Activated naive CD4-positive, alpha-beta T cell treated with anti-CD3 and anti-CD28 coated beads, Interleukin-2, amount 10 ng/mL, durations not matched to agents 5 hours and 36 hours (primary cell): ENCODE measurements around the gene PKP1. TPM values are rescaled to one million over a fixed set of nuclear protein-coding genes. Genes with fewer than 3 reads are reported as not detected.

ENCODE experiments used
- total RNA-seq, 2 experiments: library from RNA; stranded (reverse); gene quantifications; one replicate each; pipeline ENCODE4 v1.2.3, GENCODE V29; 2021

PKP1 gene, protein sequence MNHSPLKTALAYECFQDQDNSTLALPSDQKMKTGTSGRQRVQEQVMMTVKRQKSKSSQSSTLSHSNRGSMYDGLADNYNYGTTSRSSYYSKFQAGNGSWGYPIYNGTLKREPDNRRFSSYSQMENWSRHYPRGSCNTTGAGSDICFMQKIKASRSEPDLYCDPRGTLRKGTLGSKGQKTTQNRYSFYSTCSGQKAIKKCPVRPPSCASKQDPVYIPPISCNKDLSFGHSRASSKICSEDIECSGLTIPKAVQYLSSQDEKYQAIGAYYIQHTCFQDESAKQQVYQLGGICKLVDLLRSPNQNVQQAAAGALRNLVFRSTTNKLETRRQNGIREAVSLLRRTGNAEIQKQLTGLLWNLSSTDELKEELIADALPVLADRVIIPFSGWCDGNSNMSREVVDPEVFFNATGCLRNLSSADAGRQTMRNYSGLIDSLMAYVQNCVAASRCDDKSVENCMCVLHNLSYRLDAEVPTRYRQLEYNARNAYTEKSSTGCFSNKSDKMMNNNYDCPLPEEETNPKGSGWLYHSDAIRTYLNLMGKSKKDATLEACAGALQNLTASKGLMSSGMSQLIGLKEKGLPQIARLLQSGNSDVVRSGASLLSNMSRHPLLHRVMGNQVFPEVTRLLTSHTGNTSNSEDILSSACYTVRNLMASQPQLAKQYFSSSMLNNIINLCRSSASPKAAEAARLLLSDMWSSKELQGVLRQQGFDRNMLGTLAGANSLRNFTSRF
- not detected for total RNA-seq

DNA sequence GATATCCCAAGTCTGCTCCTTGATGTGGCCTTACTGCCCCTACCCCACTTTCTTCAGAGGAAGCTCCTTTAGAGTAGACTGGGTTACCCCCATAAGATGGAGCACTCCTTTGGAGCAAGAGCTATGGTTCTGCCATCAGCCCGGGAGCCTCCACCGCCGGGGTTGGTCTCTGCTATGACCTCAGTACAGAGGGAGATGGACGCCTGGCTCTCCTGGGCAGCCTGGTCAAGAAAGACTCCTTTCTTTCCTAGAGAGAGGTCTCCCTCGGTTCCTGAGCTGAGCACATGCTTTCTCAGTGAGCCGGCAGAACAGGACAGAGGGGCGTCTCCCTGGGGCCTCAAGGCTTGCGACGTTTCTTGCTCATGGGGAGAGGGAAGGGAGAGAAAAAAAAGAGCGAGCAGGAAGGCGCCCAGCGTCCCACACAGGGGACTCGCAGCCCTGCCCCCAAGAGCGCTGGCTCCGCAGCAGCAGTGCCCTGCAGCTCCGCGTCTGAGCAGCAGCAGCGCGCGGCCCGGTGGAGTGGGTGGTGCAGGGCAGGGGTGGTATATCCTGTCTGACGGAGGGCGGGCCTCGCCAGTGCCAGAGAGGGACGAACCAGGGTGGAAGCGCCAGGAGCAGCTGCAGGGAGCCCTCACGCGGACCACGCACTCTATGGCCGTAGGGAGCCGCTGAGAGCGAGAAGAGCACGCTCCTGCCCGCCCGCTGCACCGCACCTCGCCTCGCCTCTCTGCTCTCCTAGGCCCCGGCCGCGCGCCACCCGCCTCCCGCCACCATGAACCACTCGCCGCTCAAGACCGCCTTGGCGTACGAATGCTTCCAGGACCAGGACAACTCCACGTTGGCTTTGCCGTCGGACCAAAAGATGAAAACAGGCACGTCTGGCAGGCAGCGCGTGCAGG, at the start of gene PKP1:
PKP1 (plus strand) TSS at position 576 of the 899 bp plus-strand sequence; CDS start at position 773, 197 bp downstream.

DNA sequence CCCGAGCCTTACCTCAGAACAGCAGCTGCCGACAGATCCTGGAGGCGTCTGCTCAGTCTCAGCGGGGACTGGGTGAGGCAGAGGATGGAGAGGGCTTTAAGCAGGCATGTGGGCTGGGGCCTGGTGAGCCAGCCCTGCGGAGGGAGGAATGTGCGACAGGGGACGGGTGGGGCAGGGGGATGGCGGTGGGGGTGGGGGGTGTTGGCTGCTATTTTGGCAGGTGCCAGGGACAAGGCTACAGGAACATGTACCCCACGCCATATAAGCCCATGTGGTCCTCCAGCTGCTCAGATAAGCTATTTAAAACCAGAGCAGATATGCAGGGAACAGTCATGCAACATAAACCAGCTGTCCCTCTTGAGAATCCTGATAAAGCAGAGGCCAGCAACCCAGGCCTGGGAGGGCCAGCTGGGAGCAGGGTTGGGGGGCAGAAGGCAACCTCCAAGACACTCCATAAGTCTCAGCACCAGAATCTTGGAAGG, 94.3 kb downstream of the PKP1 start, which contains the start of gene TNNT2:
TNNT2 (minus strand) TSS at position 70 of the 482 bp plus-strand sequence. CDS start 4,426 bp downstream, outside the sequence.

Other genes with a start within 250 kb of the PKP1 start
- not detected for gene CACNA1S, start 171.1 kb upstream of the PKP1 start, total RNA-seq
- not detected for gene ASCL5, start 156.3 kb upstream of the PKP1 start, total RNA-seq
- 10 to 100 TPM; 18.2 to 19.7 TPM for gene TMEM9, start 129.0 kb upstream of the PKP1 start, total RNA-seq
- not detected for gene IGFN1, start 92.7 kb upstream of the PKP1 start, total RNA-seq
- not detected for gene TNNT2, start 94.2 kb downstream of the PKP1 start, total RNA-seq
- not detected for gene LAD1, start 115.8 kb downstream of the PKP1 start, total RNA-seq
- not detected for gene TNNI1, start 138.2 kb downstream of the PKP1 start, total RNA-seq
- gene PHLDA3, start 185.7 kb downstream of the PKP1 start, total RNA-seq, result 10 to 100 TPM; 11.4 to 14.6 TPM
- 10 to 100 TPM; 65.6 to 67.5 TPM for gene CSRP1, start 223.6 kb downstream of the PKP1 start, total RNA-seq